ENCODE results near the gene NUP62.

GRCh38 chr19:49939721-49940481 is 10.6 kb upstream of the NUP62 start:
- TF ChIP-seq CTCF (IDR thresholded peaks at IDR 0.05) (no peak), POLR2A (IDR thresholded peaks at IDR 0.05) (no peak), POLR2AphosphoS5 (IDR thresholded peaks at IDR 0.05) (no peak)
